ENCODE results near the gene GLUD1. TPM values are rescaled to one million over a fixed set of nuclear protein-coding genes. Genes with fewer than 3 reads are reported as not detected.
"Not testable (repeated sequence)": the region's sequence is repeated elsewhere in the genome, so short reads cannot be mapped to it uniquely, and the experiment has no call there.

The GLUD1 gene
- total RNA-seq, 2 experiments from 2014 or later: 99.5 to 100 TPM

GRCh38 chr10:87083576-87084290 lies 10.9 kb downstream of the GLUD1 start:
- peaks cover 49% of the 10 kb centered on the region for H3K4me1 Mint-ChIP-seq
- CTCF ChIA-PET, H3K27me3 Mint-ChIP-seq, DNase-seq, H3K4me3 Mint-ChIP-seq, H3K9me3 Mint-ChIP-seq: not testable (repeated sequence)
- peaks cover 40% of the 10 kb centered on the region for H3K36me3 Mint-ChIP-seq (ENCODE audit: low read depth)
- POLR2A ChIA-PET: interaction anchor here (0.6 kb wide), 1 partner anchor 16 kb away, joined by 3 read pairs; no protein-coding TSS in a partner anchor
- H3K27ac Mint-ChIP-seq: peak overlapping the region; percentile 32

GRCh38 chr10:87082219-87082618 lies 12.4 kb downstream of the GLUD1 start:
- H3K4me1 Mint-ChIP-seq: peaks cover 43% of the 10 kb centered on the region
- H3K36me3 Mint-ChIP-seq (ENCODE audit: low read depth): peaks cover 37% of the 10 kb centered on the region
- H3K4me3 Mint-ChIP-seq, H3K27me3 Mint-ChIP-seq, H3K9me3 Mint-ChIP-seq, H3K27ac Mint-ChIP-seq, DNase-seq, POLR2A ChIA-PET: not testable (repeated sequence)
- CTCF ChIA-PET: interaction anchor here (0.6 kb wide), 1 partner anchor 10 kb away, joined by 3 read pairs; no protein-coding TSS in a partner anchor

GRCh38 chr10:87081574-87081973 lies 13.1 kb downstream of the GLUD1 start:
- not testable (repeated sequence) for H3K27me3 Mint-ChIP-seq

GRCh38 chr10:87080621-87081020 lies 14.0 kb downstream of the GLUD1 start:
- DNase-seq, H3K4me3 Mint-ChIP-seq, H3K27ac Mint-ChIP-seq, H3K27me3 Mint-ChIP-seq, H3K9me3 Mint-ChIP-seq, POLR2A ChIA-PET, CTCF ChIA-PET: not testable (repeated sequence)
- H3K36me3 Mint-ChIP-seq (ENCODE audit: low read depth): peaks cover 26% of the 10 kb centered on the region
- peaks cover 32% of the 10 kb centered on the region for H3K4me1 Mint-ChIP-seq

More at GRCh38 chr10:87081574-87081973, 13.1 kb downstream of the GLUD1 start:
- H3K9me3 Mint-ChIP-seq, H3K4me3 Mint-ChIP-seq, CTCF ChIA-PET, DNase-seq, H3K27ac Mint-ChIP-seq, POLR2A ChIA-PET: not testable (repeated sequence)
- Mint-ChIP-seq H3K4me1 (peaks cover 38% of the 10 kb centered on the region), H3K36me3 (ENCODE audit: low read depth) (peaks cover 33% of the 10 kb centered on the region)

- Mint-ChIP-seq H3K36me3 (ENCODE audit: low read depth) (peaks cover 23% of the 10 kb centered on the region), H3K27me3 (no peaks in the 10 kb centered on the region), H3K4me1 (peaks cover 23% of the 10 kb centered on the region), H3K4me3 (no peak overlapping the region), H3K27ac (no peak overlapping the region), H3K9me3 (no peaks in the 10 kb centered on the region)
- no peak for DNase-seq
- ChIA-PET CTCF (no interaction called here), POLR2A (no interaction called here)
These were observed 15.4 kb downstream of the GLUD1 start for GRCh38 chr10:87079106-87079836.

GRCh38 chr10:87076421-87076820 lies 18.2 kb downstream of the GLUD1 start:
- peaks cover 20% of the 10 kb centered on the region for H3K36me3 Mint-ChIP-seq (ENCODE audit: low read depth)
- POLR2A ChIA-PET, DNase-seq, H3K9me3 Mint-ChIP-seq, H3K4me3 Mint-ChIP-seq, CTCF ChIA-PET, H3K27me3 Mint-ChIP-seq, H3K27ac Mint-ChIP-seq, H3K4me1 Mint-ChIP-seq: not testable (repeated sequence)

GRCh38 chr10:87072449-87072848 lies 22.2 kb downstream of the GLUD1 start:
- Mint-ChIP-seq H3K27me3 (no peaks in the 10 kb centered on the region), H3K4me3 (no peak overlapping the region), H3K27ac (no peak overlapping the region), H3K36me3 (ENCODE audit: low read depth) (peaks cover 22% of the 10 kb centered on the region), H3K4me1 (no peaks in the 10 kb centered on the region), H3K9me3 (no peaks in the 10 kb centered on the region)
- ChIA-PET POLR2A (no interaction called here), CTCF (no interaction called here)
- DNase-seq: no peak

- POLR2A ChIA-PET: no interaction called here
- H3K36me3 Mint-ChIP-seq (ENCODE audit: low read depth): peaks cover 44% of the 10 kb centered on the region
- H3K27ac Mint-ChIP-seq: no peak overlapping the region
- no peaks in the 10 kb centered on the region for H3K27me3 Mint-ChIP-seq
- H3K9me3 Mint-ChIP-seq: no peaks in the 10 kb centered on the region
- DNase-seq: no peak
- no peaks in the 10 kb centered on the region for H3K4me1 Mint-ChIP-seq
- H3K4me3 Mint-ChIP-seq: no peak overlapping the region
- CTCF ChIA-PET: interaction anchor here (1.4 kb wide), 1 partner anchor 14 kb away, joined by 3 read pairs; no protein-coding TSS in a partner anchor
These were observed 26.4 kb downstream of the GLUD1 start for GRCh38 chr10:87068281-87068680.

GRCh38 chr10:87066865-87067264 lies 27.8 kb downstream of the GLUD1 start:
- H3K27ac Mint-ChIP-seq: no peak overlapping the region
- no peaks in the 10 kb centered on the region for H3K27me3 Mint-ChIP-seq
- H3K9me3 Mint-ChIP-seq: no peaks in the 10 kb centered on the region
- ChIA-PET POLR2A (interaction anchor here (0.6 kb wide), 1 partner anchor 17 kb away, joined by 3 read pairs; no protein-coding TSS in a partner anchor), CTCF (interaction anchor here (0.7 kb wide), 1 partner anchor 27 kb away, joined by 4 read pairs; no protein-coding TSS in a partner anchor)
- H3K36me3 Mint-ChIP-seq (ENCODE audit: low read depth): peaks cover 45% of the 10 kb centered on the region
- DNase-seq: no peak
- H3K4me3 Mint-ChIP-seq: no peak overlapping the region
- no peaks in the 10 kb centered on the region for H3K4me1 Mint-ChIP-seq

GRCh38 chr10:87066178-87066577 lies 28.5 kb downstream of the GLUD1 start:
- CTCF ChIA-PET: interaction anchor here (1.1 kb wide), 1 partner anchor 12 kb away, joined by 5 read pairs; no protein-coding TSS in a partner anchor
- no peak overlapping the region for H3K27ac Mint-ChIP-seq

GRCh38 chr10:87064651-87065050 lies 30.0 kb downstream of the GLUD1 start:
- ChIA-PET POLR2A (no interaction called here), CTCF (interaction anchor here (0.8 kb wide), 1 partner anchor 371 kb away, joined by 3 read pairs; no protein-coding TSS in a partner anchor)
- no peaks in the 10 kb centered on the region for H3K9me3 Mint-ChIP-seq

More at GRCh38 chr10:87066178-87066577, 28.5 kb downstream of the GLUD1 start:
- Mint-ChIP-seq H3K27me3 (no peaks in the 10 kb centered on the region), H3K4me1 (no peaks in the 10 kb centered on the region), H3K36me3 (ENCODE audit: low read depth) (peaks cover 44% of the 10 kb centered on the region), H3K9me3 (no peaks in the 10 kb centered on the region), H3K4me3 (no peak overlapping the region)
- POLR2A ChIA-PET: no interaction called here
- no peak for DNase-seq

GRCh38 chr10:87060280-87060928 lies 34.2 kb downstream of the GLUD1 start:
- Mint-ChIP-seq H3K4me1 (no peaks in the 10 kb centered on the region), H3K27ac (no peak overlapping the region), H3K4me3 (no peak overlapping the region), H3K36me3 (ENCODE audit: low read depth) (peaks cover 49% of the 10 kb centered on the region), H3K9me3 (no peaks in the 10 kb centered on the region), H3K27me3 (no peaks in the 10 kb centered on the region)
- no peak for DNase-seq
- POLR2A ChIA-PET: no interaction called here
- CTCF ChIA-PET: interaction anchor here (1.2 kb wide), 1 partner anchor 18 kb away, joined by 3 read pairs; no protein-coding TSS in a partner anchor

More at GRCh38 chr10:87064651-87065050, 30.0 kb downstream of the GLUD1 start:
- DNase-seq: no peak
- peaks cover 52% of the 10 kb centered on the region for H3K36me3 Mint-ChIP-seq (ENCODE audit: low read depth)
- no peak overlapping the region for H3K4me3 Mint-ChIP-seq
- H3K27me3 Mint-ChIP-seq: no peaks in the 10 kb centered on the region
- H3K27ac Mint-ChIP-seq: no peak overlapping the region
- H3K4me1 Mint-ChIP-seq: no peaks in the 10 kb centered on the region

- H3K36me3 Mint-ChIP-seq (ENCODE audit: low read depth): peaks cover 49% of the 10 kb centered on the region
- H3K27me3 Mint-ChIP-seq: no peaks in the 10 kb centered on the region
- H3K4me1 Mint-ChIP-seq: no peaks in the 10 kb centered on the region
- no peak for DNase-seq
- POLR2A ChIA-PET: no interaction called here
- H3K4me3 Mint-ChIP-seq: no peak overlapping the region
- H3K9me3 Mint-ChIP-seq: no peaks in the 10 kb centered on the region
- CTCF ChIA-PET: interaction anchor here (1.2 kb wide), 1 partner anchor 19 kb away, joined by 3 read pairs; no protein-coding TSS in a partner anchor
- no peak overlapping the region for H3K27ac Mint-ChIP-seq
These were observed 35.2 kb downstream of the GLUD1 start for GRCh38 chr10:87059401-87059800.

Measured in activated CD4-positive, alpha-beta T cell treated with anti-CD3 and anti-CD28 coated beads, Interleukin-2, amount 10 ng/mL, durations not matched to agents 7 days and 5 days (primary cell).